Kidney (tissue), 14 donors: ENCODE data around the gene FAM78A. TPM values are rescaled to one million over a fixed set of nuclear protein-coding genes. Genes with fewer than 3 reads are reported as not detected.

Experiments used
- DNase-seq, 5 donors: peaks; one replicate each; pipeline ENCODE4 v3.0.0-alpha.2; 2013 to 2020
- FAIRE-seq: peaks from 2 replicates; lab custom pipeline; 2012; peaks lifted over from hg19 to GRCh38; lab: Jason Lieb, UNC
- H3K27ac ChIP-seq, 2 donors: one replicate each; pipeline ENCODE4 v1.7.0; 2013; ENCODE audit warnings: low read depth in 2 of 2, low read length in 2 of 2, inconsistent platforms in 1 of 2
- H3K27me3 ChIP-seq: one replicate; pipeline ENCODE4 v1.7.1; 2013; ENCODE audit warnings: low read length, inconsistent platforms; ENCODE audit not compliant: control insufficient read depth, insufficient read depth
- H3K36me3 ChIP-seq, 3 donors: one replicate each; pipeline versions ENCODE4 v1.7.0 to v1.7.1; 2013; ENCODE audit warnings: low read length in 3 of 3, control low read depth in 1 of 3, inconsistent platforms in 1 of 3; ENCODE audit not compliant: insufficient read depth in 3 of 3, control insufficient read depth in 2 of 3
- H3K4me1 ChIP-seq, 3 donors: one replicate each; pipeline versions ENCODE4 v1.7.0 to v1.7.1; 2013; ENCODE audit warnings: low read length in 3 of 3, inconsistent platforms in 1 of 3, low read depth in 1 of 3; ENCODE audit not compliant: control insufficient read depth in 2 of 3, insufficient read depth in 2 of 3
- H3K4me3 ChIP-seq, 3 donors: one replicate each; pipeline versions ENCODE4 v1.7.0 to v1.8.1; 2013; ENCODE audit warnings: low read length in 3 of 3, control low read depth in 1 of 3, inconsistent platforms in 1 of 3
- H3K9ac ChIP-seq, 3 donors: one replicate each; pipeline versions ENCODE4 v1.7.0 to v1.7.1; 2013; ENCODE audit warnings: low read length in 3 of 3, control low read depth in 1 of 3, inconsistent platforms in 1 of 3
- H3K9me3 ChIP-seq, 3 donors: one replicate each; pipeline versions ENCODE4 v1.7.0 to v1.7.1; 2013; ENCODE audit warnings: low read length in 3 of 3, control low read depth in 1 of 3, inconsistent platforms in 1 of 3; ENCODE audit not compliant: control insufficient read depth in 2 of 3, insufficient read depth in 1 of 3
- intact Hi-C: fragments of 100-400 bp; cut with DNase I; formaldehyde crosslinking; loops from one replicate; pipeline ENCODE4 v1.11.1; 2022
- polyA plus RNA-seq: library from polyadenylated mRNA; stranded (reverse); fragments of 350-450 nt; fragmentation: Illumina TruSeq; extraction: RNeasy Lipid Tissue Mini Kit (QIAGEN cat#74804); gene quantifications from one replicate; pipeline ENCODE4 v1.2.3, GENCODE V29; 2014; ENCODE audit warnings: low read depth, low replicate concordance; ENCODE audit not compliant: insufficient read depth
- total RNA-seq: library from RNA; stranded (reverse); fragmentation: NEBNext Ultra II Directional; extraction: Animal tissue kit (Norgen Biotek cat#: 25700); gene quantifications from one replicate; pipeline ENCODE4 v1.2.1, GENCODE V29; 2021
- TF ChIP-seq, protein P1 (sequence below): IDR thresholded peaks from 3 replicates; pipeline ENCODE4 v1.5.1; 2012; ENCODE audit warnings: mild to moderate bottlenecking, moderate library complexity, borderline replicate concordance; ENCODE audit not compliant: insufficient read depth; ENCODE audit errors: extremely low read depth
- donor health status: control.
- donor health status: control.
- donor health status: control.
- donor health status: control.
- donor health status: control.
- donor health status: DM: yes; HTN: yes; CAD: no.
- donor health status: Normal renal cell carcinoma (clear cell type).

Gene FAM78A
- total and polyA plus RNA-seq, 2 donors from 2014 or later = 1.6 to 6.1 TPM

DNA sequence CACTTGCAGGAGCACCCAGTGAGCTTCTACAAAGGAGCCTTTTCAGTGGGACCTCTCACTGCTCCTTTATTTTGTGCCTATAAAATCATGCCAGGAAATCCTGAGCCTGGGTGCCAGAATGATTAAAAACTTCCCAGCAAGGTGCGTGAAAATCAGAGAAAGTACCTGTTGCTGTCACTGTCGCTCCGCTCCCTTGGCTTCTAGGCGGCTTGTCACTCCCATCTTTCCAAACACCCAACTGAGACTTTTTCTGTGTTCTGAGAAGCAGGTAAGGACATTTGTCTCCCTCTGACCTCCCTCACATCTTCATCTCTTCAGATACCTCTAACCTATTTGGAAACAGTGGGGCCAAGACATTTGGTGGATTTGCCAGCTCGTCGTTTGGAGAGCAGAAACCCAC lies 53.9 kb downstream of the FAM78A start:
- Histone ChIP-seq H3K36me3 (peaks cover 0 to 7% (median 0%) of the 10 kb centered on the region in 3 donors), H3K27ac (no peak overlapping the region), H3K9me3 (no peaks in the 10 kb centered on the region), H3K9ac (no peak overlapping the region), H3K27me3 (no peaks in the 10 kb centered on the region), H3K4me1 (peaks cover 1 to 5% (median 3%) of the 10 kb centered on the region in 3 donors), H3K4me3 (no peak overlapping the region)
- FAIRE-seq = no peak
- no peak for DNase-seq
- intact Hi-C loops = no loop called here
- TF ChIP-seq, protein P1, sequence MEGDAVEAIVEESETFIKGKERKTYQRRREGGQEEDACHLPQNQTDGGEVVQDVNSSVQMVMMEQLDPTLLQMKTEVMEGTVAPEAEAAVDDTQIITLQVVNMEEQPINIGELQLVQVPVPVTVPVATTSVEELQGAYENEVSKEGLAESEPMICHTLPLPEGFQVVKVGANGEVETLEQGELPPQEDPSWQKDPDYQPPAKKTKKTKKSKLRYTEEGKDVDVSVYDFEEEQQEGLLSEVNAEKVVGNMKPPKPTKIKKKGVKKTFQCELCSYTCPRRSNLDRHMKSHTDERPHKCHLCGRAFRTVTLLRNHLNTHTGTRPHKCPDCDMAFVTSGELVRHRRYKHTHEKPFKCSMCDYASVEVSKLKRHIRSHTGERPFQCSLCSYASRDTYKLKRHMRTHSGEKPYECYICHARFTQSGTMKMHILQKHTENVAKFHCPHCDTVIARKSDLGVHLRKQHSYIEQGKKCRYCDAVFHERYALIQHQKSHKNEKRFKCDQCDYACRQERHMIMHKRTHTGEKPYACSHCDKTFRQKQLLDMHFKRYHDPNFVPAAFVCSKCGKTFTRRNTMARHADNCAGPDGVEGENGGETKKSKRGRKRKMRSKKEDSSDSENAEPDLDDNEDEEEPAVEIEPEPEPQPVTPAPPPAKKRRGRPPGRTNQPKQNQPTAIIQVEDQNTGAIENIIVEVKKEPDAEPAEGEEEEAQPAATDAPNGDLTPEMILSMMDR = no peak

DNA sequence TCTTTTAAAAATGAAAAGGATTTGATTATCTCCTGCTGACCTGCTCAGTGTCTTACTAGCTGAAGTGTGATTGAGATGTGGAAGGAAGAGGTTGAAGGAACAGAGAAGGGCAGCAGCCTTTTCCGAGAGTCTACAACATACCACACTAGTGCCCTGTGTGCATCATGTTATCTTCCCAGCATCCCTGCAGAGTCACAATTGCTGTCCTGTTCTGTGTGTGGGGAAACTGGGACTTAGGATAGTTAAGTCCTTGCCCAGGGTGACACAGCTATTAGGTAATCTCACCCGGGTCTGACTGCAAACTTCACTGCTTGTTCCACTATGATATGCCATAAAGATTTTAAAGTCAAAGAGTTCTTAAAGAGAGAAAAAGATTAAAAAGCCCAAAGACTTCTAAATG lies 55.8 kb downstream of the FAM78A start:
- intact Hi-C loops = no loop called here
- H3K27me3 ChIP-seq = no peaks in the 10 kb centered on the region
- no peak overlapping the region for H3K9ac ChIP-seq
- no peaks in the 10 kb centered on the region for H3K4me1 ChIP-seq
- H3K36me3 ChIP-seq = peaks cover 0 to 14% (median 0%) of the 10 kb centered on the region in 3 donors
- H3K27ac ChIP-seq = no peak overlapping the region
- DNase-seq = no peak
- FAIRE-seq = no peak
- no peak overlapping the region for H3K4me3 ChIP-seq
- TF ChIP-seq, protein P1 = no peak
- H3K9me3 ChIP-seq = no peaks in the 10 kb centered on the region

DNA sequence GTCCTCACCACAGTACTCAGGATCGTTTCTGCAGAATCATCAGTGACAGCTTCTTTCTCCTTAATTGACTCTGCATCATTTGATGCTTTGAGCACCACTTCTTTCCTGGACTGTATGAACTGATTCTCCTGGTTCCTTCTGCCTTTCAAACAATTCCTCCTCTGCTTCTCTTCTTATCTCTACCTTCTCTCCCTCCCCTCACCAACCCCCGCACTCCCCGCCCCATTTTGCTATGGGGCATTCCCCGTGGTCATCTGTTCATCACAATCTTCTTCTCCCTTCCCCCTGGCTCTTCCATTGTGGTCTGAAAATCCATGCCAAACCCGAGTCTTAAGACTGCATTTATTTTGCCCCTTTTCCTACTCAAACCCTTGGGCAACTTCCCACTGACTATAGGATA lies 57.9 kb downstream of the FAM78A start:
- DNase-seq (no peak), FAIRE-seq (no peak)
- Histone ChIP-seq H3K4me1 (no peaks in the 10 kb centered on the region), H3K9ac (no peak overlapping the region), H3K36me3 (peaks cover 0 to 14% (median 0%) of the 10 kb centered on the region in 3 donors), H3K27me3 (no peaks in the 10 kb centered on the region), H3K9me3 (no peaks in the 10 kb centered on the region), H3K27ac (no peak overlapping the region), H3K4me3 (no peak overlapping the region)
- TF ChIP-seq, protein P1 = no peak
- intact Hi-C loops = no loop called here
